Testis (tissue), 2 donors: ENCODE results near the gene PTMA.

Source experiments
- POLR2A ChIP-seq: fragments of 450-650 bp; IDR thresholded peaks from one replicate; pipeline ENCODE4 v1.6.1; 2017; ENCODE audit warnings: antibody characterized with exemption, mild to moderate bottlenecking, moderate library complexity
- TF ChIP-seq, protein P1 (sequence below), 3 experiments: fragments of 450-650 bp in 2 of 3; fragments of 200-600 bp in 1 of 3; sonication (generic) in 1 of 3; IDR thresholded peaks; one replicate each; pipeline ENCODE4 v1.5.1; 2016 to 2019; ENCODE audit warnings: antibody characterized with exemption in 3 of 3, mild to moderate bottlenecking in 2 of 3, moderate library complexity in 1 of 3

DNA sequence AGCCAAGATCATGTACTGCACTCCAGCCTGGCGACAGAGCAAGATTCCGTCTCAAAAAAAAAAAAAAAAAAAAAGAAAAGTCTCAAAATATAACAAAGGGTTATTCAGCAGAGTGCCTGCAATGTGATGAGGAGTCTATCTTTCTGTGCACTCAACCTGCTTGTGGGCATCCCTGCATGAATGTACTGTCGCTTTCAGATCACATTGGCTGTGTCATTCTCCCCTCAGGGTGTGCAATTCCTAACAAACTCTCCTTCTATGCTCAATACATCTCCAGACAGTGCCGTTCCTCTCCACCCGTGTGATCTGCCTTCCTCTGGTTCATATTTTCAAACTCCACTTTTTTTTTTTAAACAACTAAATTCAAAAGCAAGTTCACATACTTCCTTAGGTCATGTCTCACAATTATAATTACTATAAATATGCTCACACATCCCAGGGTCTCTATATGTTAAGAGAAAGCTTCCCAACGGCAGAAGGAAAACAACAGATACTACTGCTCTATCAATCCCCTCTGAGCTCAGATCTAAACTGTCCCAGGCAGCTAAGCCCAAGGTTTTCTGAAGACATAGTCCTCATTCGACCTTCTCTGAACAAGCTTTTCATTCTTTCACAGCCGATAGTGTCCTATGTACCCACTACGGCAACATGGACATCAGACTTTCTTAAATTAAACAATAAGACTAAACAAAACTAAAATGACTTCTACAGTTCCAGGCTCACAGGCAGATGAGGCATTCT, 35.2 kb downstream of the PTMA start:
- TF ChIP-seq, protein P1, sequence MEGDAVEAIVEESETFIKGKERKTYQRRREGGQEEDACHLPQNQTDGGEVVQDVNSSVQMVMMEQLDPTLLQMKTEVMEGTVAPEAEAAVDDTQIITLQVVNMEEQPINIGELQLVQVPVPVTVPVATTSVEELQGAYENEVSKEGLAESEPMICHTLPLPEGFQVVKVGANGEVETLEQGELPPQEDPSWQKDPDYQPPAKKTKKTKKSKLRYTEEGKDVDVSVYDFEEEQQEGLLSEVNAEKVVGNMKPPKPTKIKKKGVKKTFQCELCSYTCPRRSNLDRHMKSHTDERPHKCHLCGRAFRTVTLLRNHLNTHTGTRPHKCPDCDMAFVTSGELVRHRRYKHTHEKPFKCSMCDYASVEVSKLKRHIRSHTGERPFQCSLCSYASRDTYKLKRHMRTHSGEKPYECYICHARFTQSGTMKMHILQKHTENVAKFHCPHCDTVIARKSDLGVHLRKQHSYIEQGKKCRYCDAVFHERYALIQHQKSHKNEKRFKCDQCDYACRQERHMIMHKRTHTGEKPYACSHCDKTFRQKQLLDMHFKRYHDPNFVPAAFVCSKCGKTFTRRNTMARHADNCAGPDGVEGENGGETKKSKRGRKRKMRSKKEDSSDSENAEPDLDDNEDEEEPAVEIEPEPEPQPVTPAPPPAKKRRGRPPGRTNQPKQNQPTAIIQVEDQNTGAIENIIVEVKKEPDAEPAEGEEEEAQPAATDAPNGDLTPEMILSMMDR (IDR thresholded peaks at IDR 0.05): no peak
- no peak for TF ChIP-seq POLR2A
